ENCODE data around the gene FRMD7. TPM values are rescaled to one million over a fixed set of nuclear protein-coding genes. Genes with fewer than 3 reads are reported as not detected.
"Not testable (repeated sequence)": the region's sequence is repeated elsewhere in the genome, so short reads cannot be mapped to it uniquely, and the experiment has no call there.

The FRMD7 gene
- total RNA-seq, 1 donor from 2014 or later, result not detected

GRCh38 chrX:132058050-132058449, 69.8 kb downstream of the FRMD7 start:
- intact Hi-C loops (cut with micrococcal nuclease), result no loop called here
- POLR2A ChIA-PET, result no interaction called here
- H3K4me3 Mint-ChIP-seq, result no peak overlapping the region
- peaks cover 11% of the 10 kb centered on the region for H3K36me3 Mint-ChIP-seq (ENCODE audit: low read depth)
- H3K9me3 Mint-ChIP-seq, result no peaks in the 10 kb centered on the region
- no peak for ATAC-seq (ENCODE audit: low read depth)
- CTCF ChIA-PET, result no interaction called here
- H3K4me1 Mint-ChIP-seq, result peaks cover 21% of the 10 kb centered on the region
- no peak for TF ChIP-seq CTCF (IDR thresholded peaks at IDR 0.05)
- H3K27me3 Mint-ChIP-seq, result no peaks in the 10 kb centered on the region
- H3K27ac Mint-ChIP-seq, result no peak overlapping the region
- no peak for DNase-seq

GRCh38 chrX:132051778-132052177, 76.0 kb downstream of the FRMD7 start:
- CTCF ChIA-PET; H3K27ac Mint-ChIP-seq; H3K4me3 Mint-ChIP-seq; POLR2A ChIA-PET; ATAC-seq (ENCODE audit: low read depth); H3K27me3 Mint-ChIP-seq; H3K9me3 Mint-ChIP-seq; intact Hi-C loops (cut with micrococcal nuclease); DNase-seq: not testable (repeated sequence)
- Mint-ChIP-seq H3K36me3 (ENCODE audit: low read depth) (peaks cover 12% of the 10 kb centered on the region), H3K4me1 (peaks cover 10% of the 10 kb centered on the region)

- Mint-ChIP-seq H3K4me1 (peaks cover 10% of the 10 kb centered on the region), H3K27me3 (no peaks in the 10 kb centered on the region), H3K27ac (no peak overlapping the region), H3K9me3 (no peaks in the 10 kb centered on the region), H3K36me3 (ENCODE audit: low read depth) (peaks cover 2% of the 10 kb centered on the region), H3K4me3 (no peak overlapping the region)
- no peak for ATAC-seq (ENCODE audit: low read depth)
- TF ChIP-seq CTCF (IDR thresholded peaks at IDR 0.05), result no peak
- no peak for DNase-seq
- POLR2A ChIA-PET, result no interaction called here
- intact Hi-C loops (cut with micrococcal nuclease), result no loop called here
- CTCF ChIA-PET, result no interaction called here
Observed at GRCh38 chrX:132046533-132046932, 81.3 kb downstream of the FRMD7 start.

GRCh38 chrX:132045456-132045855, 82.4 kb downstream of the FRMD7 start:
- ATAC-seq (ENCODE audit: low read depth), result no peak
- H3K4me3 Mint-ChIP-seq, result no peak overlapping the region
- H3K27me3 Mint-ChIP-seq, result no peaks in the 10 kb centered on the region
- ChIA-PET CTCF (no interaction called here), POLR2A (no interaction called here)
- no peak overlapping the region for H3K27ac Mint-ChIP-seq
- DNase-seq, result no peak
- TF ChIP-seq CTCF (IDR thresholded peaks at IDR 0.05), result no peak
- no peaks in the 10 kb centered on the region for H3K9me3 Mint-ChIP-seq
- peaks cover 2% of the 10 kb centered on the region for H3K36me3 Mint-ChIP-seq (ENCODE audit: low read depth)
- H3K4me1 Mint-ChIP-seq, result peaks cover 19% of the 10 kb centered on the region
- intact Hi-C loops (cut with micrococcal nuclease), result no loop called here

GRCh38 chrX:132044953-132045352, 82.9 kb downstream of the FRMD7 start:
- H3K36me3 Mint-ChIP-seq (ENCODE audit: low read depth), result peaks cover under 1% of the 10 kb centered on the region
- ATAC-seq (ENCODE audit: low read depth) (no peak), DNase-seq (no peak)
- H3K9me3 Mint-ChIP-seq, result no peaks in the 10 kb centered on the region
- POLR2A ChIA-PET, result no interaction called here
- intact Hi-C loops (cut with micrococcal nuclease), result no loop called here
- TF ChIP-seq CTCF (IDR thresholded peaks at IDR 0.05), result no peak
- H3K4me1 Mint-ChIP-seq, result peaks cover 19% of the 10 kb centered on the region
- H3K27me3 Mint-ChIP-seq, result no peaks in the 10 kb centered on the region
- H3K4me3 Mint-ChIP-seq, result no peak overlapping the region
- no peak overlapping the region for H3K27ac Mint-ChIP-seq
- CTCF ChIA-PET, result no interaction called here

- Mint-ChIP-seq H3K4me1 (peaks cover 18% of the 10 kb centered on the region), H3K27me3 (no peaks in the 10 kb centered on the region), H3K4me3 (no peak overlapping the region), H3K9me3 (no peaks in the 10 kb centered on the region), H3K36me3 (ENCODE audit: low read depth) (no peaks in the 10 kb centered on the region), H3K27ac (no peak overlapping the region)
- TF ChIP-seq CTCF (IDR thresholded peaks at IDR 0.05), result no peak
- intact Hi-C loops (cut with micrococcal nuclease), result no loop called here
- DNase-seq (no peak), ATAC-seq (ENCODE audit: low read depth) (no peak)
- ChIA-PET CTCF (no interaction called here), POLR2A (no interaction called here)
Observed at GRCh38 chrX:132043977-132044376, 83.8 kb downstream of the FRMD7 start.

Measured in activated B cell treated with CpG ODN at 0.5 μM for 24 hours (primary cell).